HG03439 (cell line): ENCODE measurements around the gene PLA2G2D.

Experiments used
- ATAC-seq: cut with Tn5 transposase; IDR thresholded peaks from one replicate; pipeline ENCODE4 v1.9.1; 2021; ENCODE audit warnings: mild to moderate bottlenecking, moderate library complexity; ENCODE audit not compliant: unreplicated experiment

The PLA2G2D gene

GRCh38 chr1:20119347-20119746, at the start of gene PLA2G2D:
TSS of gene PLA2G2D (minus strand) at chr1:20119536. CDS start at chr1:20119498, 38 bp downstream.
- ATAC-seq: no peak

GRCh38 chr1:20168564-20169491, 49.5 kb upstream of the PLA2G2D start:
- no peak for ATAC-seq

GRCh38 chr1:20167126-20167525, 47.8 kb upstream of the PLA2G2D start:
- ATAC-seq: no peak

- ATAC-seq: no peak
Observed at GRCh38 chr1:20166051-20166450, 46.7 kb upstream of the PLA2G2D start.

GRCh38 chr1:20165522-20165951, 46.2 kb upstream of the PLA2G2D start:
- ATAC-seq: no peak

- ATAC-seq: no peak
Observed at GRCh38 chr1:20164694-20165202, 45.4 kb upstream of the PLA2G2D start.

- ATAC-seq: no peak
Observed at GRCh38 chr1:20160034-20160433, 40.7 kb upstream of the PLA2G2D start.

GRCh38 chr1:20158358-20159070, 39.2 kb upstream of the PLA2G2D start:
- ATAC-seq: no peak

- no peak for ATAC-seq
Observed at GRCh38 chr1:20154301-20154831, 35.0 kb upstream of the PLA2G2D start.

- ATAC-seq: no peak
Observed at GRCh38 chr1:20153000-20153418, 33.7 kb upstream of the PLA2G2D start.

- no peak for ATAC-seq
Observed at GRCh38 chr1:20152599-20152930, 33.2 kb upstream of the PLA2G2D start.

GRCh38 chr1:20151906-20152598, 32.7 kb upstream of the PLA2G2D start:
- no peak for ATAC-seq

- no peak for ATAC-seq
Observed at GRCh38 chr1:20150969-20151368, 31.6 kb upstream of the PLA2G2D start.

- no peak for ATAC-seq
Observed at GRCh38 chr1:20150326-20150705, 31.0 kb upstream of the PLA2G2D start.

- ATAC-seq: no peak
Observed at GRCh38 chr1:20149601-20150325, 30.4 kb upstream of the PLA2G2D start.

GRCh38 chr1:20148571-20149500, 29.5 kb upstream of the PLA2G2D start:
- no peak for ATAC-seq

GRCh38 chr1:20147846-20148570, 28.7 kb upstream of the PLA2G2D start:
- no peak for ATAC-seq

- no peak for ATAC-seq
Observed at GRCh38 chr1:20143734-20144565, 24.6 kb upstream of the PLA2G2D start.
